NCI-H2171 (cell line): ENCODE measurements around the gene SERPINB6.
"Not testable (repeated sequence)": the region's sequence is repeated elsewhere in the genome, so short reads cannot be mapped to it uniquely, and the experiment has no call there.

ENCODE experiments used
- DNase-seq: peaks from one replicate; lab custom pipeline; 2025; lab: John Stamatoyannopoulos, UW

Gene SERPINB6

DNA sequence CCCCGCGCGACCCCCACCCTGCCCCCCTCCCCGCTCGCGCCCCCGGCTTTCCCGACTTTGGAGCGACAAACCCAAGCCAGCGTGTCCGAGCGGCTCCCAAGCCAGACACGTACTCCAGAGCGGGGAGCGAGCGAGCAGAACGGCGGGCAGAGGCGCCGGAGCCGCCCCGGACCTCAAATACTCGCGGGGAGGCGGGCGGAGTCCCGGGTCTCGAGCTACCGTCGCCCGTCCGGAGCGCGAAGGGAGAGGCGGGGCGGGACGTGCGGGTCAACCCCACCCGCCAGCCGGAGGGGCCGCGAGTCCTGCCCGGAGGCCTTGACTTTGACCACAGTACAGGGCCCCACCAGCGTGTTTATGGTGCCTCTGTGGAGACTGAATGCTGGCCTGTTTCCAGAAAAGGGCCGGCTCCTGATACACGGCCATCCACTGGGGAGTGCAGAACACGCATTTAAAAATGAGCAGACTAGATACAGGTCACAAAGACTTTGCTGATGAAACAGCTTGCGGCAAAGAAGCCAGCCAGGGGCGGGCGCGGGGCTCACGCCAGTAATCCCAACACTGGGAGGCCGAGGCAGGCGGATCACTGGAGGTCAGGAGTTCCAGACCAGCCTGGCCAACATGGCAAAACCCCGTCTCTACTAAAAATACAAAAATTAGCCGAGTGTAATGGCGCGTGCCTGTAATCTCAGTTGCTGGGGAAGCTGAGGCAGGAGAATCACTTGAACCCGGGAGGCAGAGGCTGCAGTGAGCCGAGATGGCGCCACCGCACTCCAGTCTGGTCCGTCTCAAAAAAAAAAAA, at the start of gene SERPINB6:
Gene SERPINB6, minus strand, starts transcription at position 148 of the 799 bp plus-strand sequence. CDS start 12,235 bp downstream, outside the sequence.
- DNase-seq, result no peak

DNA sequence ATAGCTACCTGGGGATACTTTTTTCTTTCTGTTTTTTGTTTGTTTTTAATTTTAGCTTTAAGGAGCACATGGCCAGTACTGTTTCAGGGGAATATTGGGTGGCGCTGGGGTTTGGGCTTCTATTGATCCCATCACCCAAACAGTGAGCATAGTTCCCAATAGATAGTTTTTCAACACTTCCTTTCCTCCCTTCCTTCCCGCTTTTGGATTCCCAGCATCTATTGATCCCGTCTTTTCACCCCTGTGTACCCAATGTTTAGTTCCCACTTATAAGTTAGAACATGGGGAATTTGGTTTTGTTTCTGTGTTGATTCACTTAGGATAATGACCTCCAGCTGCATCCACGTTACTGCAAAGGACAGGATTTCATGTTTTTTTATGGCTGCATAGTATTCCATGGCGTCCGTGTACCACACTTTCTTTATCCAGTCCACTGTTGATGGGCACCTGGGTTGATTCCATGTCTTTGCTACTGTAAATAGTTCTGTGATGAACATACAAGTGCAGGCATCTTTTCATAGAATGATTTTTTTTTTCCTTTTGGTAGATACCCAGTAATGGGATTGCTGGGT, 48.5 kb upstream of the SERPINB6 start:
- no peak for DNase-seq

DNA sequence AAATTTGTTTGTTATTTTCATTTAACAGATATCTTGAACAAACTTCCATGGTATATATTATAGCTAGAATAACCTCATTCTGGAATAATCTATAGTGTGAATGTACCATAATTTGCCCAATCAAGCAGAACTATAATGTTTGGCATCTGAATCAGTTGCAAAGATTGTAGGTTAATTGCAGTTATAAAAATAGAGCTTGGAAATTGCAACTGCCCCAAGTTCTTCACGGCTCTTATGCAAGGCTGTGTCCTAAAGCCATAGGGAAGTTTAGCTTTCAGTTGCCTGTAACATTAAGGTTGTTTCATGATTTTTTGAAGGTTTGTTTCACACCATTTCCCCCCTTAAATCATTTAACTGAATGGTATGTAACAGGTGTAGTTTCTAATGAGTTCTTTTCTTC, 47.7 kb upstream of the SERPINB6 start:
- DNase-seq, result no peak

DNA sequence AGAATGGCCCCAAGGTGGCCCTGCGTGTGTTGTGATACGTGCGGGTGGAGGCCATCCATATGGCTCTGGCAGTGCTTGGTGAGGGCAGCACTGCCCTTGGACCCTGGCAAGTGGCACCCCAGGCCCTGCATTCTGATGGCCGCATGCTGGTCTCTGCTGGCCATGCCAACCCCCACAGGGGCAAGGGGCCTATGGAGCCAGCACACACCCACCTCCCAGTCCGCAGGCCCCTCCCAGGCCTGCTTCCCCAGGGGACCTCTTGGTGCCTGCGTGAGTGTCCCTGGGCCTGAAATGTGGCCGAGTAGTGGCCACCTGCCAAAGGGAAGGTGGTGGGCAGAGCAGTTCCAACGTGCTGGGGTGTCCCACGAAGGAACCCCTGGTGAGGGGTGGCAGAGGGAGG, 45.9 kb upstream of the SERPINB6 start:
- DNase-seq, result no peak

DNA sequence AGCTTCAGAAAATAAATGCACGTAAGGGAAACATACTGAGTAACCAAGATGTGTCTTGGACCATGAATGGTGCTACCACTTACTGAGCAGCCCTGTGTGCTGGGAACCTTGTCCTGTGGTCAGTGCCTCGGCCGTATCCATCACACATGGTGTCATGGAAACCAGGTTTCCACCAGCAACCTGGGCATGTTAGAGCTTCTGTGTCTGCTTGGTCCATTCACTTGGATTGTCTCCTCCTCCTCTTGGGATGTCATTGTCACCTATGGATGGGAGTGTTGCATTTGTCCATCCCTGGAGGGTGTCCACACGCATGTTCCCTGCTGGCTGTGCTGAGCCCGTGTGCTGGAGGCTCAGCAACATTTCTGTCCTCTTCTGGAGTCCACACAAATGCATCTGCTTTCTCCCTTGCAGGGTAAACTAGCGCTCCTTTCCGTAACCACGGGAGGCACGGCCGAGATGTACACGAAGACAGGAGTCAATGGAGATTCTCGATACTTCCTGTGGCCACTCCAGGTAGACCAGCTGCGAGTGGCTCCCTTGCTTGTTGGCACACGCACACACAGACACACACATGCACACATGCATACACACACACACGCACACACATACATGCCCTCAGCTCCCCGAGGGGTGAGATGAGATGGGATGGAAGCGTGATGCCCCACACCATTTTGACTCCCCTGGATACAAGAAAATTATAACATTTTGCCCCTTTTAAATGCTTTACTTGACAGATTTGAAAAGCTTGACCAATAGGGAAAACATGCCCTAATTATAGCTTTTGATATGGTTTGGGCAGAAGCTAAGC, 45.3 kb upstream of the SERPINB6 start:
- no peak for DNase-seq

DNA sequence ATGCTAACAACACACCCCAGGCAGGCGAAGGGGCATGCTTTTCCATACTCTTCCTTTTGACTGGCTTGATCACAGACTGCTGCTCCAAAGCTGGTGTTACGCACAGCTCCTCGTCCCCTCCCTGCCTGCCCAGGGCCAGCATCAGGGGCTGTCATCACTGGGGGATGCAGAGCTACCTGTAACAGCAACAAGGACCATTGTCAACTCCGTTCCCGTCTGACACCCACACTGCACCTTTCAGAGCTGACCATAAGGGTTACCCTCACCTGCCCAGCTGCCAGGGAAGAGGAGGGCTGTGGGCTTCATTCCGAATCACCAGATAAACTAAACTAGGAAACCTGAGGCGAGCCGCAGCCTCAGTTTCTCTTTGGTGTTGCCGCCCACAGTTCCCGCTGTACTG, 43.8 kb upstream of the SERPINB6 start:
- no peak for DNase-seq

DNA sequence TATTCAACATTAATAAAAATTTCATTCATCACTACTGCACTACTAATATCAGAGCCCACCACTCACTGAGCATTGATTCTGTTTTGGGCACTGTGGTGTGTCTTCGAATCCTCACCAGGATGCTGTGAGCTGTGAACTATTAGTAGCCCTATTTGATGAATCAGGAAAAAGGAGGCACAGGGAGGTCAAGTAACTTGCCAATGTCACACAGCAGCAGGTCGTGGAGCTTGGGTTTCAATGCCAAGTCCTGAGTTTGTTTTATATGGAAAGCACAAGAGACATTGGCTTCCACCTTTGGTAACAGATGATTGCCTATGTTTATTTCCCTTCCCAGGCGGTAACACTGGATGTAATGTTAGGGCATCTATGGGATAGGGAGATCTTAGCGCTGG, 43.3 kb upstream of the SERPINB6 start:
- no peak for DNase-seq

DNA sequence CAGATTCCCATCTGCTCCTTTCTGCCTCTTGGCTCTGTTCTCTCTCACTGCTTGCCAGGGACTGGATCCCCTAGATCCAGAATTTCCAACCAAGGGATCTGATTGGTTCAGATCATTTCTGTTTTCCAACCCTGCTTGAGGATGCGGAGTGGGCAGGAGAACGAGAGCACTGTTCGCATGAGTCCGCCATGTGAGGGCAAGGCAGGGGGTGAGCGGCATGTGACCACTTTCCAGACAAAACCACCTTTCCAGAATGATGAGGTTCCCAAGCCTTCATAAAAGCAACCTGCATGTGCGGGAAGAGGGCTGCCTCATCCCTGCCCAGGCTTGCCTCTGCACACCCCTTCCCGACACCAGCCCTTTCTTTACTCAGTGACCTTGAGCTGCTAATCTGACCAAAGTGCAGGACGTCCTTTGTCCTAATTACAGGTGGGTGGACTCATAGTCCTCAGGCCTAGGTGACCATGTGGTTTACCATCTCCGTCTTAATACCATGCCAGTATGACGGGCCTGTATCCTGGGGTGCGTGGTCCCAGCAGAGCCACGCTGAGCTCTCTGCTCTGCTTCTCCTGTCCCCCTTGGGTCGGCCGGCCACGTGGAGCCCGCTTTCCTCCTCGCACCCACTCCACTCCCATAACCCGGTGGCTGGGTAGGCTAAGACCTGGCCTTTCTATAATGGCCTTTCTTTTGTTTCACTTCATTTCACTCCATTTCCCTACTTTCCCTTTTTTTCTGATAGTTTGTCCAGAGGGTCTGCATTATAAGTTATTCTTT, 42.7 kb upstream of the SERPINB6 start:
- DNase-seq, result no peak

DNA sequence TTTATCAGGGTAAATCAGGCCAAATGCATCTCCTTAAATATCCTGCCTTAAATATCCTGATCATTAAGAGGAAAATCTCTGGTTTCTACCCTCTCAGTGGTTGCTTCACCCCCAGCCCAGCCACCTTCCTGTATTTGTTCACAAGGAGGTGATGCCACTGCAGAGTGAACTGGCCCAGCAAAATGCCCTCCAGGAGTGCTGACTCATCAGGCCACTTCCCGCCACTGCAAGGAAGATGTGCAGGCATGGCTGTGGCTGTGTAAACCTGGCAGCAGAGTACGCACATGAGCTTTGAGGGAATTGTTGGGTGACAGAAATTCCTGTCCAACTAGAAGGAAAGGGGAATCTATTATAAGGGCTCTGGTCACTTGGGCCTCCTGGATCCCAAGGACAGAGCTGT, 42.1 kb upstream of the SERPINB6 start:
- DNase-seq, result no peak

DNA sequence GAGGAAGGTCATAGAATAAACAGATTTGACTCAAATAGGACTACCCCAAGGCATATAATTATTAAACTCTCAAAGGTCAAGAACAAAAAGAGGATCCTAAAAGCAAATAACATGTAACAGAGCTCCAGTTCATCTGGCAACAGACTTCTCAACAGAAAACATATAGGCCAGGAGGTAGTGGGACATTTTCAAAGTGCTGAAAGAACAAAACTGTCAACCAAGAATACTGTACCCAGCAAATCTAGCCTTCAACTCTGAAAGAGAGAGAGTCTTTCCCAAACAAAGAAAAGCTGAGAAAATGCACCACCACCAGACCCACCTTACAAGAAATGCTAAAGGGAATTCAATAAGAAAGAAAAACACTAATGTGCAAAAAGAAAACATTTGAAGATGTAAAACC, 40.2 kb upstream of the SERPINB6 start:
- no peak for DNase-seq

DNA sequence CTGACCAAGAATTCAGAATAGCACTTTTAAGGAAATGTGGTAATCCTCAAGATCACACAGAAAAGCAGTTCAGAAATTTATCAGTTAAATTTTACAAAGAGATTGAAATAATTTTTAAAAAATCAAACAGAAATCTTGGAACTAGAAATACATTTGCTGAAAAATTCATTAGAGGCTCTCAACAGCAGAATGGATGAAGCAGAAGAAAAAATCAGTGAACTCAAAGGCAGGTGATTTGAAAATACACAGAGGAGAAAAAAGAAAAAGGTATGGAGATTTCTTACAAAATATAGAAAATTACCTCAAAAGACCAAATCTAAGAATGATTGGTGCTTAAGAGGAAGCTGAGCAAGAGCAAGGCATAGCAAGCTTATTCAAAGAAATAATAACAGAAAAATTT, 39.8 kb upstream of the SERPINB6 start:
- no peak for DNase-seq

DNA sequence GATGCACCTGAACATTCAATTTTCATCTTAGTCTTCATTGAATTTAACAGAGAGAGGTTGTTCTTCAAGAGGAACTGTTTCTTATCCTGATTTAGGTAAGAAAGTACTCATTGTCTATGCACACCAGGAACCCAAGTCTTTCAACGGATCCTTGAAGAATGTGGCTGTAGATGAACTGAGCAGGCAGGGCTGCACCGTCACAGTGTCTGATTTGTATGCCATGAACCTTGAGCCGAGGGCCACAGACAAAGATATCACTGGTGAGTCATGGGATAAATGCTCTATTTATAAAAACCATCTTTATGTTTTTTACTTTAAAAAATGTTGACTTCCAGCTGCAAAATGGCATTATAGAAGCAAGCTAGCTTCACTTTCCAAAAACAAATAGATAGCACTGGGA, 38.6 kb upstream of the SERPINB6 start:
- DNase-seq, result no peak

DNA sequence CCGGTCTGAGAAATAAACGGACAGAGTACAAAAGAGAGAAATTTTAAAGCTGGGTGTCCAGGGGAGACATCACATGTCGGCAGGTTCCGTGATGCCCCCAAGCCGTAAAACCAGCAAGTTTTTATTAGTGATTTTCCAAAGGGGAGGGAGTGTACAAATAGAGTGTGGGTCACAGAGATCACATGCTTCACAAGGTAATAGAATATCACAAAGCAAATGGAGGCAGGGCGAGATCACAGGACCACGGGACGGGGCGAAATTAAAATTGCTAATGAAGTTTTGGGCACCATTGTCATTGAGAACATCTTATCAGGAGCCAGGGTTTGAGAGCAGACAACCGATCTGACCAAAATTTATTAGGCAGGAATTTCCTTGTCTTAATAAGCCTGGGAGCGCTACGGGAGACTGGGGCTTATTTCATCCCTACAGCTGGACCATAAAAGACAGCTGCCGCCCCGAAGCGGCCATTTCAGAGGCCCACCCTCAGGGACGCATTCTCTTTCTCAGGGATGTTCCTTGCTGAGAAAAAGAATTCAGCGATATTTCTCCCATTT, 37.4 kb upstream of the SERPINB6 start:
- DNase-seq, result not testable (repeated sequence)

DNA sequence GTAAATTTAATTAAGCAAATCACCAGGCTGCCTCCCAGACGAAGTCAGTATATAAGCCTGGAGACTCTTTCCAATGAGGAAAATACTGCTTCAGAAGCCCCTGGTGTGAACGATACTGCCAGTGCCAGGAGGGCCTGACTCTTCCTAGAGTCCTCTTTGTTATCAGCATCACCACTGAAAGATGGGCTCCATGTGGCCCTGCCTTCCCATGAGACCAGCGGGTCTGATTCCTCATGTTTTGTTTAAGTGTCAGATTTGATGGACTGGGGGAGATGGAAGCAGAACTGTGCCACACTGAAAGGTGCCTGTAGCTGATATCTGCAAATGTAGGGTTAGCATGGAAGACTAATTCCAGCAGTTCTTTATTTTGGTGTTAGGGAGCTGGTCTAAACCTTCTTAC, 36.2 kb upstream of the SERPINB6 start:
- no peak for DNase-seq

DNA sequence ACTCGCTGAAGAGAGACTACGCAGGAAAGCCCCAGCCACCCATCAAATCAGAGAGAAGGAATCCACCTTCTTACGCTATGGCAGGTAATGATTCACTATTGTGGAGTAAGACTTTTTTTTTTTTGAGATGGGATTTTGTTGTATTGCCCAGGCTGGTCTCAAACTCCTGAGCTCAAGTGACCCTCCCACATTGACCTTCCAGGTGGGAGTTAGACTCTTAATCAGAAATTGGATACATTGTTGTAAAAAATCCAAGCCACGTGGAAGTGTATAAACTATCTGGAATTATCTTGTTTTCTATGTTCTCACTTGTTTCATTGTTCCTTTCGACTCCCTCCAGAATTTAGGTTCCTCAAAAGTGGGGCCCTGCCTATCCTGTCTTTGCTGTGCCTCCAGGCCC, 35.1 kb upstream of the SERPINB6 start:
- no peak for DNase-seq

DNA sequence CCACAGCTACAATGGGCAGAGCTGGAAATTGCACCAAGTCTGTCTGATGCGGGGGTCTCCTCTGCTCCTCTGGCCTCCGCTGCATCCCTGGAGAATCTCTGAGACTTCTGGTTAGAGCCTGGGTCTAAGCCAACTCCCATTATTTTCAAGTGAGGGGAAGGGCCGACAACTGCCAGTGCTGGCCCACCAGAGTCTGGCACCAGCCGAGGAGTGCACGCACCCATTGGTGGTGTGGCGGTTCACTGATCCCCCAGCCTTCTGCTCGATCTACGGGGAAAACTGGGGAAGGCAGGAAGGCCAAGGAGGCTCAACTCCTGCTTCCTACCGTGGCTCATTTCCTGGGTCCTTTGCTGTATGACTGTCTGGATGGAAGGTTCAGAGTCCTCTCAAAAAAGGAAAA, 34.5 kb upstream of the SERPINB6 start:
- no peak for DNase-seq

DNA sequence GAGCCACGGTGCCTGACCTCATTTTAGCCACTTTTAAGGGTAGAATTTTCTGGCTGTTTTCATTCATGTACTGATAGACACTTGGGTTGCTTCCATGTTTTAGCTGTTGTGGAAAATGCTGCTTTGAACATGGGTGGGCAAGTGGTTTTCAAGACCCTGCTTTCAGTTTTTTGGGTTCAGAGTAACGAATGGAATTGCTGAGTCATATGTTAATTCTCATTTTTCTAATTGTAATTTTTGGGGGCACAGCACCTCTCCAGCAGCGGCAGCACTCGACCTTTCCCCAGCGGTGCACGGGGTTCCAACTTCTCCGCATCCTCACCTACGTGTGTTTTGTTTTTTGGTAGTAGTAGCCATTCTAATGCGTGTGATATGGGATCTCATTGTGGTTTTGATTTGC, 33.7 kb upstream of the SERPINB6 start:
- no peak for DNase-seq

DNA sequence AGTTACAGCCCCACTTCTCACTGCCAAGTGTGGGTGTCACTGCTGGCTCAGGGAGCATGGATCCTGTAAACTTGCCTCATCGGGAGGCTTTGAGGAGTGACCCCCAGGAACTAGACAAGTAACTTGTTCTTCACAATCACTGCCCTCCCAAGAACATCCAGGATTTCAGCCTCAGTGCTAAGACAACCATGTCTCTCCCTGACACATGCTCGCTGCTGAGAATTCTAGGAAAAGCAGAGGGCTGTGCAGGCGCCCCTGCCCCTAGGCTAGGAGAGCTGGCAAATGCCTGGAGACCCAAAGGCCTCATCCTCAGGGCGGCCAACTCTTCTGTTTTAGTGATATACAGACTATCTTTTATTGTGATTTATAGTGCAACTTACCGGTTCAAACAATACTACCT, 31.9 kb upstream of the SERPINB6 start:
- not testable (repeated sequence) for DNase-seq

DNA sequence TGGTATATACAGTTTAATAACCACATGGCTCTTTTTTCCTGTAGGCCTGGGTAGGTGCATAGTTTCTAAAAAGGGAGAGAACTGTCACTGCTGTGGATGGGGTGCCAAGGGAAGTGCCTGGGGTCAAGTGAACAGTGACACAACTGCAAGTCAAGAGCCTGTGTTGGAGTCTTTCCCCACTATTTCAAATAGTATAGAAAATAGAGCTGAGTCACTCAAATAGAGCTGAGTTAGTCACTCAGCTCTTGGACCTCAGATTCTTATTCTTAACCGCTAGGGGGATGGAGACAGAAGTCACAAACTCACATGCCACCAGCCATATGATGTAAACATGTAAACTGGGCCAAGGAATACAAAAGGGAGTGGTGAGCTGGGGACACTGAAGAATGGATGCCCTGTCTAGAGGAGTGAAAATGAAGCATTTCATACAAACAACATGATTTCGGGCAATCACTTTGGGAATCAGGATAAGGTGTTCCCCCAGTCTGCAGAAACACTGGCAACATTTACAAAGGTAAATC, 30.5 kb upstream of the SERPINB6 start:
- no peak for DNase-seq

DNA sequence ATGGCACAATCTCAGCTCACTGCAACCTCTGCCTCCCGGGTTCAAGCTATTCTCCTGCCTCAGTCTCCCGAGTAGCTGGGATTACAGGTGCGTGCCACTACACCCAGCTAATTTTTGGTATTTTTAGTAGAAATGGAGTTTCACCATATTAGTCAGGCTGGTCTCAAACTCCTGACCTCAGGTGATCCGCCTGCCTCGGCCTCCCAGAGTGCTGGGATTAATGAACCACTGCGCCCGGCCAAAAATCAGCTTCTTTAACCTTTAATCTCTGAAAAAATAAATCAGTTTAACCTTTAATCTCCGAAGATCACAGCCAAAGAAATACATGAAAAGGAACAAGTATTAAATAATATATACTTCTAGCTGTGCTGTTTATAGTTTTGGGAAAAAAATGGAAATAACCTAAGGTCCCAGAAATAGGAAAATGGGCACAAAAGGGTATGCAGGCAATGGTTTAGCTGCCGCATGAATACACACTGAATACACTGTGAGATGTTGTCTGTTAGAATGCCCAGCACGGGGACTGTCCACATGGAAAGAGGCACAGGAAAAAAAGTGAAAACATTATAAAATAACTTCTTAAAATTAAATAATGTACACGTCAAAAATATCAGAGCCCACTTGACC, 29.9 kb upstream of the SERPINB6 start:
- DNase-seq, result no peak
